Karpas-422 (cell line): ENCODE measurements around the gene RREB1. TPM values are rescaled to one million over a fixed set of nuclear protein-coding genes. Genes with fewer than 3 reads are reported as not detected.

Experiments used
- DNase-seq: peaks from one replicate; pipeline ENCODE4 v3.0.0-alpha.2; 2015
- H2AFZ ChIP-seq: fragments of 200-600 bp; sonication (generic); 2 replicates; pipeline ENCODE4 v1.6.1; 2014; ENCODE audit warnings: antibody characterized with exemption, low read length, mixed read lengths
- H3K27ac ChIP-seq: fragments of 200-600 bp; sonication (generic); 2 replicates; pipeline ENCODE4 v1.5.1; 2014; ENCODE audit warnings: mild to moderate bottlenecking, low read length, moderate library complexity
- H3K27me3 ChIP-seq: fragments of 200-600 bp; sonication (generic); 2 replicates; pipeline ENCODE4 v1.6.1; 2014; ENCODE audit warnings: low read length, mixed read lengths
- H3K36me3 ChIP-seq: fragments of 200-600 bp; sonication (generic); 2 replicates; pipeline ENCODE4 v1.6.1; 2014; ENCODE audit warnings: low read length, mixed read lengths; ENCODE audit not compliant: insufficient read depth
- H3K4me1 ChIP-seq: fragments of 200-600 bp; sonication (generic); 2 replicates; pipeline ENCODE4 v1.6.1; 2014; ENCODE audit warnings: mild to moderate bottlenecking, low read length, mixed read lengths
- H3K4me2 ChIP-seq: fragments of 200-600 bp; sonication (generic); 2 replicates; pipeline ENCODE4 v1.6.1; 2014; ENCODE audit warnings: low read length, low read depth, mild to moderate bottlenecking; ENCODE audit not compliant: poor library complexity, severe bottlenecking
- H3K4me3 ChIP-seq: fragments of 200-600 bp; sonication (generic); 2 replicates; pipeline ENCODE4 v1.5.1; 2014; ENCODE audit warnings: mild to moderate bottlenecking, antibody characterized with exemption, low read length, mixed read lengths
- H3K79me2 ChIP-seq: fragments of 200-600 bp; sonication (generic); 2 replicates; pipeline ENCODE4 v1.6.1; 2014; ENCODE audit warnings: mild to moderate bottlenecking, low read length, mixed read lengths
- H3K9ac ChIP-seq: fragments of 200-600 bp; sonication (generic); 2 replicates; pipeline ENCODE4 v1.6.0; 2014; ENCODE audit warnings: low read length
- H3K9me2 ChIP-seq: fragments of 200-600 bp; sonication (generic), shearing (Covaris generic); replicated peaks from 2 replicates; pipeline ENCODE4 v1.6.0; 2014; ENCODE audit warnings: mild to moderate bottlenecking, low read length, moderate library complexity; ENCODE audit not compliant: insufficient read depth
- H3K9me3 ChIP-seq: fragments of 300-700, 200-600 bp; sonication (generic); 2 replicates; pipeline ENCODE4 v1.6.1; 2014; ENCODE audit warnings: low read length, mixed read lengths
- H4K20me1 ChIP-seq: fragments of 200-600 bp; sonication (generic); 2 replicates; pipeline ENCODE4 v1.6.1; 2014; ENCODE audit warnings: mild to moderate bottlenecking, antibody characterized with exemption, low read length, low read depth; ENCODE audit not compliant: insufficient read depth
- total RNA-seq: library from RNA; depleted of rRNA; stranded (reverse); fragments of >200 nt; shearing (Covaris generic); gene quantifications from 2 replicates; pipeline ENCODE4 v1.2.3, GENCODE V29; 2014; ENCODE audit warnings: low replicate concordance

RREB1 gene
- total RNA-seq, 1 experiment from 2014 or later: 5.0 TPM

DNA sequence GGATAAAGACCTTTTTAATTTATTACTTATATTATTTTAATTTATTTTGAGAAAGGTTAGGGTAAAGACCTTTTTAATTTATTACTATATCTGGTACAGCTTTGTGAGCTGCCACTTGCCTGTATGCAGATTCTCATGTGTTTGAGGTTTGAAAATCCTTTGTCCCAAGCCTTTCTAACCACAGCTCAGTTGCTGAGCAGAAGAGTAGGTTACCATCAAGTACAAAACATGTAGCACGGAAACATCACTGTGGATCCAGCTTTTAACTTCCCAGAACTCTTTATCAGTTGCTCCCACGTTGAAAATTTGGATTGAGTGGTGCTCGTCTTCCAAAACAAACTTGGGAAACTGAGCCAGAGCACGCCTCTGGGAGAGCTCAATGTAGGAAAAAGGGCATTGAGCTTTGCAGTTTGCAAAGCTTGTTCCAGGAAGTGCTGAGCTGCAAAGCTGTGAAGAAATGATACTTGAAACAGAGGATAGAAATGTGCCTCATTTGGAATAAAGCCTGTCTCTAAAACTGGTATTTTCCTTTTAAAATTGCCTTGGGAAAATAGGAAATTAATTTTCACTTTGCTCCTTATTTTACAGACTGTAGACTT, 89.0 kb downstream of the RREB1 start:
- H3K9me2 ChIP-seq: no peaks in the 10 kb centered on the region
- no peak for DNase-seq
- H3K27ac ChIP-seq: no peak overlapping the region
- H3K9ac ChIP-seq: no peak overlapping the region
- no peaks in the 10 kb centered on the region for H3K79me2 ChIP-seq
- H3K4me2 ChIP-seq: no peak overlapping the region
- H3K36me3 ChIP-seq: no peaks in the 10 kb centered on the region
- H3K4me1 ChIP-seq: no peaks in the 10 kb centered on the region; the same call in 1 of the 2 replicates
- H3K4me3 ChIP-seq: no peak overlapping the region
- H3K27me3 ChIP-seq: no peaks in the 10 kb centered on the region
- H2AFZ ChIP-seq: no peak overlapping the region
- no peaks in the 10 kb centered on the region for H3K9me3 ChIP-seq
- peaks cover 6% of the 10 kb centered on the region for H4K20me1 ChIP-seq

DNA sequence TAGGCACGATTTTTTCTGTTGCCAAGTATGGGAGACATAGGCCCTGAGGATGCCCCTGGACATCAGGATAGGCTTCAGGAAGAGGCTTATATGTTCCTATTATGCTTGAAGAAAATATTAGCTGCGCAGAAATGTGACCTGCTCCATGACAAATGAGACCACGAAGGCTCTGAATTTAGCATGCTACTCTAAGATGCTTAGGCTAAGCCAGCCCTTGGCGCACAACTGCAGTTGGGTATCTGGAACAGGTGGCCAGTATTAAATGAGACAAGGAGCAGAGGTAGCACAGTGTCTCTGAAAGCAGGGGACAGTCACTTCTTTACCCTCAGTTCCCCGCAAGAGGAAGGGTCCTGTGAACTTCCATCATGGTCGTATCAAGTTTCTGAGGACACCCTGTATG, 90.0 kb downstream of the RREB1 start:
- Histone ChIP-seq H3K36me3 (no peaks in the 10 kb centered on the region), H3K4me1 (peaks cover 7% of the 10 kb centered on the region), H3K4me3 (no peak overlapping the region), H3K27me3 (no peaks in the 10 kb centered on the region), H3K4me2 (no peak overlapping the region), H4K20me1 (peaks cover 14% of the 10 kb centered on the region), H3K79me2 (no peaks in the 10 kb centered on the region), H3K9me3 (no peaks in the 10 kb centered on the region), H3K9me2 (no peaks in the 10 kb centered on the region), H3K9ac (no peak overlapping the region), H3K27ac (no peak overlapping the region), H2AFZ (no peak overlapping the region)
- no peak for DNase-seq

DNA sequence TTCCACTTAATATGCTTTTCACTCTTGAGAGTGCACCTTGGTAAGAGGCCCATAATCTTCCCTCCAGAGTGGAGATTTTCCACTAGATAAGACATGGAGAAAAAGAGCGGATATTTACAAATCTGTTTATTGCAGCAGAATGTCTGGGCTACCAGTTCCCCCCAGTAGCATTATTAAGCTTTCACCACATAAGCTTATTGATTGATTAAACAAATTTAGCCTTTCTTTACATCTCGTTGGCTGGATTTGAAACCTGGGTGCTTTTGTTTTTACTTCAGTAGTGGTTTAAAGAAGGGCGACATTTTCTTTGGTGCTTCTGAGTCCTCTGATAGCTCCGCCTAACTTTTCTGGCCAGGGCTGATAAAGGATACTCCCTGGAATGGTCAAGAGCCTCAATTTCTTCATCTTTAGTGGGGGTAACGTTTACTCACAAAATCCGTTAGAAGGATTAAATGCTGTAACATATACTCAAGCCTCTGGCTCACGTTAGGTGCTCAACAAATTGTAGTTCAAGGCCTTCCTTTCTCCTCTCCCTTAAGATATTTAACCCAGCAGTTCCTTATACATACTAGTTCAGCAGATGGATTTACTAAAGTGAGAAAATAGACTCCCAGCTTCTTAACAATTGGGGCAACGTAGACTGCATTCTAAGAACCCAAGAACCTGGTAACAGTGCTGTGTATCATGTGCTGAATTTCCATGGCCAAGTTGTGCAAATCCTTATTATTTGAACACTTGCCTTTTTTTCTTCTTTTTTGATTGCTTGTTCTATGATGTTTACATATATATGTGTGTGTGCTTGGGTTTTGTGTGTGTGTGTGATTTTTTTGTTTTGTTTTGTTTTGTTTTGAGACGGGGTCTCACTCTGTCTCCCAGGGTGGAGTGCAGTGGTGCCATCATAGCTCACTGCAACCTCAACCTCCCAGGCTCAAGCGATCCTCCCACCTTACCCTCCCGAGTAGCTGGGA, 91.4 kb downstream of the RREB1 start:
- Histone ChIP-seq H3K79me2 (no peaks in the 10 kb centered on the region), H3K4me2 (no peak overlapping the region), H2AFZ (no peak overlapping the region), H3K4me1 (peaks cover 8% of the 10 kb centered on the region), H3K9me2 (no peaks in the 10 kb centered on the region), H3K9ac (no peak overlapping the region), H4K20me1 (peaks cover 20% of the 10 kb centered on the region), H3K27ac (no peak overlapping the region), H3K27me3 (no peaks in the 10 kb centered on the region), H3K4me3 (no peak overlapping the region), H3K9me3 (no peaks in the 10 kb centered on the region), H3K36me3 (no peaks in the 10 kb centered on the region)
- DNase-seq: peak; percentile 20

DNA sequence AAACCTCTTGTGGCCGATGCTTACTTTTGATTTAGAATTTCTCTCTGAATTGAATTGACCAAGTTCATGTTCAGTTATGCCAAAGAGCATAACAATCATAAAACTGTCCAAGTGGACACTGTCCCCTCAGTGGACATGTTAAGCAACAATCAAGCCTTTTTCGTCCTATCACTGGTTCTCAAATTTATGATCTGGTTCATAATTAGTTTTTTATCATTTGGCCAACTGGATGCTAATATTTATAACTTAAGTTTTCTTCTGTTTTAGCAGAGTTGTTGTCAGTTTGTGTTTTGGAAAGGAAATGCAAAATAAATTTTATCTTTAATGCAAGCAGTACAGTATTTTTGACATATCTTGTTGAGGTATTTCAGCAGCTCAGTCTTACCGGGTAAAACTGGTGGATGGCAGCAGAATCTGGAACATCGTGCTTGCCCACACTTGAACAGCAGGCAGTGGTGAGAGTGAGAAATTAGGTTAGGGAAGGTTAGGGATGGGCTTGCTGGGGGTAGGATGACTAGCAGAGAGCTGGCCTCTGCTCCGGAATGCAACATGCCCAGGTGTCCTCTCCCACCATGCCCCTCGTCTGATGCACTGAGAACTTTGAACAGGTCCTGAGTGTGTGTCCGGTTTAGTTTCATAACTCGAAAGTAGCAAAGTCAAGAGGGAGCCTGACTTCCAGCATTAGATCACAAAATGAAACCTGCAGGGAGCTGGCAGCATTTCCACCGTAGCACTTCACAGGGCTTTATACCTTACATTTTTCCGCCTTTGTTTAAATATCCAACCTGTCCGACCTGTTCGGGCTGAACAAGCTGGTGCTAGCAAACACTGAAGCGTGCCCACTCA, 93.1 kb downstream of the RREB1 start:
- Histone ChIP-seq H3K27ac (no peak overlapping the region), H3K9me2 (no peaks in the 10 kb centered on the region), H2AFZ (no peak overlapping the region), H3K4me3 (no peak overlapping the region), H3K9me3 (no peaks in the 10 kb centered on the region), H3K4me2 (no peak overlapping the region), H4K20me1 (peaks cover 32% of the 10 kb centered on the region), H3K79me2 (no peaks in the 10 kb centered on the region), H3K36me3 (no peaks in the 10 kb centered on the region), H3K4me1 (peaks cover 21% of the 10 kb centered on the region), H3K27me3 (no peaks in the 10 kb centered on the region), H3K9ac (no peak overlapping the region)
- peak; percentile 20 for DNase-seq

DNA sequence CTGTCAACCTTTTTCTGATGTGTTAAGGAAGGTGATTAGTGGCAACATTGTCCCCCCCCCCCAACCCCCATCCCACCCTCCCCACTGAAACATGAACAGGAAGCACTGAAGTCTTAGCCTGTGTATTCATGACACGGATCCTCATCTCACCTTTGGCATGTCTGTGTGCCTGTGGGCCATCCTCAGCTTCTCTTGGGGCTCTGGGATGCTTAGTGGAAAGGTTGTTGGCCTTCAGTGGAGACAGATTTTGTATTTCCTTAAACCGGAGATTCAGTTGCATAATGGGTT, 93.6 kb downstream of the RREB1 start:
- Histone ChIP-seq H4K20me1 (peaks cover 37% of the 10 kb centered on the region), H3K9ac (no peak overlapping the region), H3K4me2 (no peak overlapping the region), H3K4me3 (no peak overlapping the region), H2AFZ (no peak overlapping the region), H3K9me3 (no peaks in the 10 kb centered on the region), H3K9me2 (no peaks in the 10 kb centered on the region), H3K36me3 (no peaks in the 10 kb centered on the region), H3K4me1 (peaks cover 21% of the 10 kb centered on the region), H3K27ac (no peak overlapping the region), H3K27me3 (no peaks in the 10 kb centered on the region), H3K79me2 (no peaks in the 10 kb centered on the region)
- no peak for DNase-seq

DNA sequence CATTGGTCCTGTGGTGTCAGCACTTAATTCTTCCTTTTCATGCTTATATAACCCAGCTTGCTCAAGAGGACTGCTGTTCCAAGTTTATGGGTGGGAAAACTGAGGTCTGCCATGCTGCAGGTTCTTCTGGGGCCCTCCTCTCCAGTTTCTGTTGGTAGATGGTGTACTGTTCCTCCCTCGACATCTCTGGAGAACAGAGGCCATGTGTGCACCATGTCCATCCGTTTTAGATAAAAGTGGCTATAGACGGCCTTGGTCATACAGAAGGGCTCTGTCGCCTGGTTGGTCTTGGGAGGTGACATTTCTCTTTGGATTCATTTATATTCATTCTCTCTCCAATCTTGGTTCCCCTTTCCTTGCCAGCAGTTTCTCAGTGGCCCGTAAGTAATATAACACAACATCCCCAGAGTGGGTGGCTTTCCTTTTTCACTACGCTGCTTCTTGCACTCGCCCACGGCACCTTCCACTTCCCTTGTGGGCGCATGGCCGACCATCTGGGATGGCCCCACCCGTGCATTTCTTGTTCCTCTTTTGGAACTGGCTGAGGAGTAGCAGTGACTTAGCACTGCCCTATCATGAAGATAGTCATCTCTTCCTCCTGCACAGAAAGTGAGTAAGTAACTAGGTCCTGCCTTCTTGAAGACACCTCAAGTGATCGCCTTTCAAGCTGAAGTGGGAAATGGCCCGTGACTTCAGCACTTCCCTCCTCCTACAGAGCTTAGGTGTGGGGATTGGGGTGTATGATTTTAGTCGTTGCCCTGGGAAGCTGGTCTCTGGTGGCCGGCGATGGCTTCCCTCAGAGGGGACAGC, 94.2 kb downstream of the RREB1 start:
- no peak overlapping the region for H2AFZ ChIP-seq
- H3K27me3 ChIP-seq: no peaks in the 10 kb centered on the region
- H3K27ac ChIP-seq: no peak overlapping the region
- DNase-seq: peak; percentile 48
- H3K9me3 ChIP-seq: no peaks in the 10 kb centered on the region
- H3K36me3 ChIP-seq: no peaks in the 10 kb centered on the region
- H3K79me2 ChIP-seq: no peaks in the 10 kb centered on the region
- H3K4me3 ChIP-seq: no peak overlapping the region
- H3K9ac ChIP-seq: no peak overlapping the region
- H4K20me1 ChIP-seq: peaks cover 41% of the 10 kb centered on the region
- no peaks in the 10 kb centered on the region for H3K9me2 ChIP-seq
- H3K4me1 ChIP-seq: peaks cover 21% of the 10 kb centered on the region
- H3K4me2 ChIP-seq: no peak overlapping the region

DNA sequence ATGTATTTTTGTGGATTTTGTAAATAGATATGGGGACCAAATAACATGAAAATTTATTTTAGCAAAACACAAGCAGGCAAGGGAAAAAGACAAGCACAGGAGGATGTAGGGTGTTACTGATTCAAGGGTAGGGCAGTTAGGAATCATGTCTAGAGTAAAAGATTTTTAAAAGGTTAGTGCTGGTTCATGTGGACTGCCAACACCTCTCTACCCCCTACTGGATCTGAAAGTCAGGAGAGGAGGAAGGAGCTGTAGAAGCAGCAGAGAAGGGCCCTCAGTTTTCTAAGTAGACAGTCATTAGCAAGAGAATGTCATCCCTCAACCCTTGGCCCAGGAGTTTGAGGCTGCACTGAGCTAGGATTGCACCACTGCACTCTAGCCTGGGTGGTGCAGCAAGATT, 95.2 kb downstream of the RREB1 start:
- Histone ChIP-seq H4K20me1 (peaks cover 45% of the 10 kb centered on the region), H3K9me2 (no peaks in the 10 kb centered on the region), H3K4me2 (no peak overlapping the region), H3K36me3 (no peaks in the 10 kb centered on the region), H3K27me3 (no peaks in the 10 kb centered on the region), H2AFZ (no peak overlapping the region), H3K27ac (no peak overlapping the region), H3K4me1 (peaks cover 21% of the 10 kb centered on the region), H3K9me3 (no peaks in the 10 kb centered on the region), H3K4me3 (no peak overlapping the region), H3K79me2 (no peaks in the 10 kb centered on the region), H3K9ac (no peak overlapping the region)
- no peak for DNase-seq
